GM21825 (cell line): ENCODE results near the gene FGL2.
"Not testable (repeated sequence)": the region's sequence is repeated elsewhere in the genome, so short reads cannot be mapped to it uniquely, and the experiment has no call there.

ENCODE experiments used
- ATAC-seq: cut with Tn5 transposase; IDR thresholded peaks from one replicate; pipeline ENCODE4 v1.9.1; 2021; ENCODE audit warnings: mild to moderate bottlenecking, moderate library complexity; ENCODE audit not compliant: unreplicated experiment

FGL2 gene, protein sequence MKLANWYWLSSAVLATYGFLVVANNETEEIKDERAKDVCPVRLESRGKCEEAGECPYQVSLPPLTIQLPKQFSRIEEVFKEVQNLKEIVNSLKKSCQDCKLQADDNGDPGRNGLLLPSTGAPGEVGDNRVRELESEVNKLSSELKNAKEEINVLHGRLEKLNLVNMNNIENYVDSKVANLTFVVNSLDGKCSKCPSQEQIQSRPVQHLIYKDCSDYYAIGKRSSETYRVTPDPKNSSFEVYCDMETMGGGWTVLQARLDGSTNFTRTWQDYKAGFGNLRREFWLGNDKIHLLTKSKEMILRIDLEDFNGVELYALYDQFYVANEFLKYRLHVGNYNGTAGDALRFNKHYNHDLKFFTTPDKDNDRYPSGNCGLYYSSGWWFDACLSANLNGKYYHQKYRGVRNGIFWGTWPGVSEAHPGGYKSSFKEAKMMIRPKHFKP

DNA sequence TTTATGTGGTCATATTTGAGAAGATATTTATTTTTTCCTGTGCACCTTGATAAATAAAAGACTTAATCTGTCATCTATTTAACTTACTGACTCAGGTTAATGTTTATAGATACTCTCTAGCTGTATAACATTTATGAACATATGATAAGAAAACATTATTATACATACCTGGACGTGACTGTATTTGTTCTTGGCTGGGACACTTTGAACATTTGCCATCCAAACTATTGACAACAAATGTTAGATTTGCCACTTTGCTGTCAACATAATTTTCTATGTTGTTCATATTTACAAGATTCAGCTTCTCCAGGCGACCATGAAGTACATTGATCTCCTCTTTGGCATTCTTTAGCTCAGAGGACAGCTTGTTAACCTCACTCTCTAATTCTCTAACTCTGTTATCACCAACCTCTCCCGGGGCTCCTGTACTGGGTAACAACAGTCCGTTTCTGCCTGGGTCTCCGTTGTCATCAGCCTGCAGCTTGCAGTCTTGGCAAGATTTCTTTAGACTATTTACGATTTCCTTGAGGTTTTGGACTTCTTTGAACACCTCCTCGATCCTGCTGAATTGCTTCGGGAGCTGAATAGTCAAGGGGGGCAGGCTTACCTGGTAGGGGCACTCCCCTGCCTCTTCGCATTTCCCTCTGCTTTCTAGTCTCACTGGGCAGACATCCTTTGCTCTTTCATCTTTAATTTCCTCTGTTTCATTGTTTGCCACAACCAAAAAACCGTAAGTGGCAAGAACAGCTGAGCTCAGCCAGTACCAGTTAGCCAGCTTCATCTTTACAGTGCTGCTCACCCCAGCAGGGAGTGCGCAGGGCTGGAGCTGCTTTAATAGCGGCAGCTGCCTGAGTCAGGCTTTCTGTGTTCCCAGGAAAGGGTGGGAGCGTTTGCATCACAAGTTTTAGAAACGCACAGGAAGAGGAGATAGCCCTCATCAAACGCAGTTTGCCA lies at the start of gene FGL2:
FGL2 (minus strand) TSS at position 807 of the 954 bp plus-strand sequence; CDS start at position 781, 26 bp downstream.
- ATAC-seq: no peak

DNA sequence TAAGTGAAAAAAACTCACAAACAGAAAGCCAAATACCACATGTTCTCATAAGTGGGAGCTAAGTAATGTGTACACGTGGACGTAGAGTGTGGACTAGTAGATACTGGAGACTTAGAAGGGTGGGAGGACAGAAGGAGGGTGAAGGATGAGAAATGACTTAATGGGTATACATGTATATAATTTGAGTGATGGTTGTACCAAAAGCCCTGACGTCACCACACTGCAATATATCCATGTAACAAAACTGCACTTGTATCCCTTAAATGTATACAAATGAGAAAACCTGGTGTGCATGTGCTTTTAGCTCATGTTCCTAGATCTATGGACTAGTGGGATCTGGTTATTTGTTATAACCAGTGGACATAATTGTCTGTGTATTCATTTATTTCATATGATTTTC lies 48.5 kb upstream of the FGL2 start:
- no peak for ATAC-seq

GRCh38 chr7:77247206-77247850 lies 47.7 kb upstream of the FGL2 start:
- ATAC-seq: peak; percentile 97

DNA sequence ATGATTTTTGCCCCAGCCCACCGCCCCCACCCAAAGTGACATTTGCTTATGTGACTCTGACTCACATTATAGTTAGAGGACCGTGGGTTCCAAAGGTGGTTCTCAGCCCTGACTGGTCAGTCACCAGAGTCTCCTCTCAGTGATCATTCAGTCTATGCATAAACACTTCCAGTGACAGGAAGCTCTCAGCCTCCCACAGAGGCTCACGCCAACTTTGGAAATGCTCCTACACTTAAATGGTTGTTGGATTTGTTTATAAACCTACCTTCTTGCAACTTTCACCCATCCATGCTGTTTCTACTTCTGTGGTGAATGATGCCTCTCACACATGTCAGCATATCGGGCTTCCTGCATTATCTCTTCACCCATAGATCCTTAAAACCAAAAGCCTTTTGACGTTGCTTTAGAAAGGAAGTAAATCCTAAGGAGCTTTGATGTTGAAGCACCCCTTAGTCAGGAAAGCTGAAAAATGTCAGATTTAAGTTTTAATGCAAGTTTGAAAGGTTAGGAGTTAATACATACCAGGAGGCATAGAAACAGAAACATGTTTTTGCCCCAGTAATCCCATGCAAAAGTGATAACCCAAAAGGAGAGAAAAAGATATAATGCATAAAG lies 46.5 kb upstream of the FGL2 start:
- no peak for ATAC-seq

DNA sequence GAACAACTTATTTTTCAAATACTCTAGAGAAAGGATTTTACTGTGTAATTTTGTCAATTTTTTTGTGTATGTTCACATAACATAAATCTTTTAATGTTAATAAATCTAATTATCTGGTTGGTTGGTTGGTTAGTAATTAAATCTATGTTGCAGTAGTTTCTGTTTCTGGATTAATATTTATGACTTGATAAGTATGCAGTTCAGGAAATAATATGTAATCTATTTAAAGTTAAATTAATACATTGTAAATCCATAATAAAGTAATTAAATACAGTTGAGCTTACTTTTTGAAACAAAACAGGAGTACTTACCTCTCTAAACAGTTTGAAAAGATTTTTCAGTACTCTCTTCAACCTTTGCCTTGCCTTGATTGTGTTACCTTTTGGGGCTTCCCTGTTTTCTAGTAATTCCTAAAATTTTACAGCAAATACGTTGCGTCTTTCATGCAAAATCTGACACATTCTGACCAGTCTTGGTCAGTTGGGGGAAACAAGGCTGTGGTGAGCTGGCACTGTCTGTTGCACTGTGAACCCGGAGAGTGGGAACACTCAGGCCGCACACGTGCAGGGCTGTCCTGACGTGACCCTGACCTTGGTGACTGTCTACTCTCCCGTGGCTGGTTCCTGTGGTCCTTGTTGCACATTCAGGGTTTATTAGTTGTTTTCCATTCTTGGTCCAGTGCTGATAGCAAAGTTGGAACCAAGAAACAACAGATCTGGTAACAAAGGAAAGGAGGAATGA lies 45.6 kb upstream of the FGL2 start:
- ATAC-seq: no peak

GRCh38 chr7:77244222-77244934 lies 44.8 kb upstream of the FGL2 start:
- no peak for ATAC-seq

GRCh38 chr7:77242554-77242953 lies 42.9 kb upstream of the FGL2 start:
- ATAC-seq: no peak

DNA sequence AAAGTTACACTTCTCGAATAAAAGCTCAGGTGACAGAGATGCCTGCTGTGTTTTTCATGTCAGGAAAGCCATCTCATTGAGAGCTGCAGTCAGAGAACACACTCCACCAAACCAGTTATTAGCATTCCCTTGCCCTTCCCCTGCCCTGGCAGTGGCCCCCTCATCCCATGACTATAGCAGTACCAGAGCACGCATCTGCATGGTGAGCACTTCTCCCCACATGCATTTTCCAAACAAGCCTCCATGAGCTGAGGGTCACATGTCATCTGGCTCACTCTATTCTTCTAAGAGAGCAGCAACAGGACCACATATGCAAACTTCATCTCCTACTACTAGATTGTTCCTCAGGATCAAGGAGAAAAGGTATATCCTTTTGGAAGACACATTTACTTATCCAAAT lies 42.4 kb upstream of the FGL2 start:
- no peak for ATAC-seq

DNA sequence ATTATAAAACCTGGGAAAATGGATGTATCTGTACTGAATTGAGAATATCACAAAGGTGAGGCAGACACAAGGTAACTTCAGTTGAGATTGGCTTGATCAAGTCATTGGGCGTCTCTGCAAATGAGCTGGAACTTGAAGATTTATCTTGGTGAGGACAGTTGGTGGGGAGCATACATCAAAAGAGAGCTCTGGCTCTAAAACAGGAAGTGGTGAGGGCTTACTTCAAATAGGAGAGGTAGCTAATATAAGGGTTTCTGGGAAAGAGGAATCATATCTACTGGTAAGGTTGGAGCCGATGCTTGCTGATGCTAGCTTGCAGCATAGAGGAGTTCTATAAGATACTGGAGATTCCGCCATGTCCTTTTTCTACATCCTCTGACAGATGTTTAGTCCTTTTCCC lies 39.9 kb upstream of the FGL2 start:
- no peak for ATAC-seq

DNA sequence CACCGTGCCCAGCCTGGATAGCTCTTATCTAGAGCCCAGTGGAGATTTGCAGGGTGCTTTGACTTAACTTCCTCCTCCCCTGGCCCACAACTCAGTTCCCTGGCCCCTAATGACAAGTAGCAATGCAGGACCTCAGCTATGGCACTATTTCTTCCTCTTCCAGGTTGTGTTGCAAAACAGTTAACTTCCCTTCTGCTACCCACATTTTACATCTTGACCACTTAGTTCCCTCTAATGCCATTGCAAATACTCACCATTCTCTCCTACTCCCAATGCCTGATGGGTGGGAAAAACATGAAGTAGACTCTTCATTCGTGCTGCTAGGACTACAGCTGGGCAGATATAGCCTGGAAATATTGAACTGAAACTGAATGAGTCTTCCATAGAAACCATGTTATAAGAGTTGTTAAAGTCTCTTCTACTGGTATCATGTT lies 39.1 kb upstream of the FGL2 start:
- ATAC-seq: no peak

DNA sequence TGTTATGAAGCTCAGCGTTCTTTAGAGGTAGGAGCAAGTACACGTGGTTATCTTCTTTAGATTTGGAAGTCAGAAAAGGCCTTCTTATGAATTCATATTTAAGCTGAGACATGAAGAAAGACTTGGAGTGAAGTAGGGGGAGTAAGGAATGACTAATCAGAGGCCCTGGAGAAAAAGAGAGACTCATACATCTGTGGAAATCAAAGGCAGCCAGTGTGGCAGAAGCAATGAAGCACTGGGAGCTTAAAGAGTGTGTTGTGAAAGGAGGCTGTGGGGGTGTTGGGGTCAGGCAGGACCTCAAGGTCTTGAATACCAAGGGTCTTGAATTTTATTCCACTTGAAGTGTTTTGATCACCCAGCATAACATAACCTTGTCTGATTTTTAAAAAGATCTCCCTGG lies 35.7 kb upstream of the FGL2 start:
- ATAC-seq: no peak

DNA sequence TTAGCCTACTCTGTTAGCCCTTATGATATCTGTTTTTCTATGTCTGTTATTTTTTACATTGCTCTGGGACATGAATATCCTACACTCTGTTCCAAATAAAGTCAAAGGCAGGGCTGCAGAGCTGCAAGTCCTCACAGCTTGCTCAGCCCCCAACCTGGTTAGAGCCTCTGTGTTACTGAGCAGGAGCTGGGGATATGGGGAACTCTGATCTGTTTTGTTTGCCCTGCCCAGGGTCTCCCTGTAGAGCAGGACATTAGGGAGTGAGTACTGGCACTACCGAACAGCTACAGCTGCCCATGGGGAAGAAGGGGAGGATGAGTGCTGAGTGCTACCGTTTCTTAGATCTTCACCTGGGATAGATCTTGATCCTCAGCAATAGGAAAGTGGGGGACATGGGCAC lies 32.8 kb upstream of the FGL2 start:
- no peak for ATAC-seq

- not testable (repeated sequence) for ATAC-seq
These were observed 29.2 kb upstream of the FGL2 start for GRCh38 chr7:77228795-77229194.

GRCh38 chr7:77226357-77226839 lies 26.8 kb upstream of the FGL2 start:
- ATAC-seq: no peak

DNA sequence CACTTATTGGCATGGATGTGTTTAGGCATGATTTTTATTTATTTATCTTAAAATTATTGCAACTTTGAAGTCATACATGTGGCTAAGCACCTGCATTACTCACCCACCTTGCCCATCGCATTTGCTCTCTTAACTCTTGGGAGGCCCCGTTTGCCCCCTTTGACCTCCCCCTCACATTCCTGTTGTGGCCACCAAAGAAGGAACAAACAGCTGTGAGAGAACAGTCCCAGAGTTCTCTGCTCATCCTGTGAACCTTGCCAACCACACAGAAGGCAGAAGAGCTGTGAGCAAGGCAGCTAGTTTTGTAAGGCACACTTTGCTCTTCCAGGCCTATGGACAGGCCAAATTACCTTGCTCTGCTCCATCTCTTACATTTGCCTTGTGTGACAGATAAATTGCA lies 23.6 kb upstream of the FGL2 start:
- ATAC-seq: no peak

DNA sequence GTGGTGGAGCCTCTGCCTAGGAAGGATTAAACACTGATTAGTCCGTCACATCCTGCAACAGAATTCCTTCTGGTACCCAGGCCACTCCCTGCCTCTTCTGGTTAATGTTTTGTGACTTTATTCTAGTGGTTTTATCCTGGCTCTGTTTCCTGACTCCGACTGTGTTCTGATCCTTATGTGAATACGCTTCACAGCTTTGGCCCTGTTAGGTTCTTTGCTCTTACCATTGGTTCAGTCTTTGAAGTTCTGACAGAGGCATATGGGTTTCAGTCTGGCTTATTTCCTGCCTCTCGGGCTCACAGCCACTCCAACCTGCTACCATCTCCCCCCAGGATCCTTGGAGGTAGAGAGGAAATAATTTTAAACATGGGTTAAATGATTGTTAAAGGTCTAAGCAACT lies 23.2 kb upstream of the FGL2 start:
- no peak for ATAC-seq

DNA sequence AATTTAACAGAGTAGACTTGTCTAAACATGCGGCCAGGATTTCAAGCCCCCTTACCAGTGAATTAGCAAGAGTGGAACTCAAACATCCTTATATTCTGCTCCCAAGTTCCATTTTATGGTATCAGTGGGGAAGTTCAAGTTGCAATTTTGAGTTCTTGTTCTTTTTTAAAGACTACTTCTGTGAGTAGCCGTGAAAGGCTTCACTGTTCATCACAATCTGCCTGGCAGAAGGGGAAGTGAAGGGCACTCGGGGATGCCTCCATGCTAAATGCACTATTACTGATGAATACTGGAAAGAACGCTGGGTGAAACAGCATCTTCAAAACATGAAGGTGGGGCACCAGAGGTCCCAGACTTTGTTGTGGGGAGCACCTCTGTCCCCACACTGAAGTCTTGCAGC lies 22.4 kb upstream of the FGL2 start:
- ATAC-seq: no peak

- ATAC-seq: not testable (repeated sequence)
These were observed 20.2 kb upstream of the FGL2 start for GRCh38 chr7:77219701-77220331.
